Esophagus (tissue), 2 donors: ENCODE measurements around the gene IFRD2. TPM values are rescaled to one million over a fixed set of nuclear protein-coding genes. Genes with fewer than 3 reads are reported as not detected.

Source experiments
- H3K27ac ChIP-seq, 2 donors: one replicate each; pipeline ENCODE4 v1.5.1; 2013; ENCODE audit warnings: low read depth in 2 of 2, mild to moderate bottlenecking in 2 of 2, inconsistent platforms in 1 of 2, low read length in 1 of 2, moderate library complexity in 1 of 2
- H3K27me3 ChIP-seq, 2 donors: one replicate each; pipeline ENCODE4 v1.6.1; 2013; ENCODE audit warnings: low read length in 2 of 2, control low read depth in 1 of 2, mild to moderate bottlenecking in 1 of 2; ENCODE audit not compliant: insufficient read depth in 2 of 2, control insufficient read depth in 1 of 2
- H3K36me3 ChIP-seq, 2 donors: one replicate each; pipeline ENCODE4 v1.6.1; 2013; ENCODE audit warnings: low read length in 1 of 2; ENCODE audit not compliant: control insufficient read depth in 2 of 2, insufficient read depth in 2 of 2
- H3K4me1 ChIP-seq, 2 donors: one replicate each; pipeline ENCODE4 v1.6.1; 2013; ENCODE audit warnings: low read length in 1 of 2; ENCODE audit not compliant: control insufficient read depth in 2 of 2, insufficient read depth in 2 of 2
- H3K4me3 ChIP-seq, 2 donors: one replicate each; pipeline ENCODE4 v1.5.1; 2013; ENCODE audit warnings: low read length in 2 of 2, mild to moderate bottlenecking in 2 of 2, low read depth in 1 of 2, moderate library complexity in 1 of 2
- H3K9me3 ChIP-seq, 2 donors: one replicate each; pipeline ENCODE4 v1.6.1; 2013; ENCODE audit warnings: mild to moderate bottlenecking in 2 of 2, low read depth in 1 of 2, low read length in 1 of 2, moderate library complexity in 1 of 2; ENCODE audit not compliant: control insufficient read depth in 2 of 2, insufficient read depth in 1 of 2
- WGBS, 2 donors: extraction: QIAGEN DNeasy Blood & Tissue Kit; methylation state at CpG; one replicate each; pipeline ENCODE4 v1.1.7; 2013; 5-methylcytosine and 5-hydroxymethylcytosine counted together
- polyA plus RNA-seq, 2 donors: library from polyadenylated mRNA; stranded (reverse); fragments of 200-250 nt; gene quantifications; one replicate each; pipeline ENCODE4 v1.2.3, GENCODE V29; 2013
- donor health status: healthy with polysubstance abuse.
- donor health status: Bipolar disorder and iron deficiency.

The IFRD2 gene
- polyA plus RNA-seq, 2 donors, result 65.6 to 69.5 TPM

DNA sequence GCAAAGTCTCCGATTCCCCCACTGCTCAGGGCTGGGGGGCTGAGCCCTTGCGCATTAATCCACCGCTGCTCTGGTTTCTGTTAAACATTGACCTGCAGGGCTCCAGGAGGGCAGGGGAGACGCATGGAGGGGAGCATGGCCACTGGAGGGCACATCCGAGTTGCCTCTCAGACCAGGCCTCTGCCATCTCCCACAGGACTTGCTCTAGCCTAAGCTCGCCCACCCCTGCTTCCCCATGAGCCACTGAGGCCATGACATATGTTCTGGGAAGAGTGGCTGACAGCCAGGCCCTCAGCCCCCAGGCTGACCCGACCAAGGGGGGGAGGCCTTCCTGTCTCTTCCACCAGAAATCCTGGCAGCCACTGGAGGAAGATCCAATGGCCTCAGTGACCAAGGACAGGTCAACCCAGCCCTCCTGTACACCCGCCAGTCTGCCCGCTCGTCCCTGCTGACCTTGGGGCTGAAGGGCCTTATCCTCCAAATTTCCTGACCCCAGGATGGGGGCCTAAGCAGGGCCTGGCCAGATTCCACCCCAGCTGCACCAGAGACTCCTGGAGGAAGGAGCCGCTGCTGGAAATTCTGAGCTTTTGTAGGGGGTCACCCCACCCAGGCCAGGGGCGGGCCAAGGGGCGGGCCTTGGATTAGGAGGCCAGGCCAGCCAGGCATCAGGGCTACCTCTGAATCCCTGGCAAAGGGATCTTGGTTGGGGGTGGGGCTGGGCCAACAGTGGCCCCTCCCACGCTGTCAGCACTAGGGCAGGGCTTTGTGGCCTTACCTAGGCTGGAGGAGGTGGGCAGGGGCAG, 11.0 kb upstream of the IFRD2 start, which contains the start of gene HYAL1:
Gene HYAL1, minus strand, starts transcription at position 562 of the 803 bp plus-strand sequence. CDS start 618 bp downstream, outside the sequence.
- 54 to 59% methylated on average over 14 of the region's 14 CpGs for WGBS, 2 donors
- H3K4me3 ChIP-seq, result peak within 1 kb of the TSS in 1 of 2 donors; percentile 9
- no peaks in the 10 kb centered on the region for H3K36me3 ChIP-seq
- peaks cover 9 to 28% of the 10 kb centered on the region in 2 donors for H3K4me1 ChIP-seq
- H3K9me3 ChIP-seq, result no peaks in the 10 kb centered on the region
- H3K27ac ChIP-seq, result peak within 1 kb of the TSS; percentile 58 to 71
- H3K27me3 ChIP-seq, result no peaks in the 10 kb centered on the region

DNA sequence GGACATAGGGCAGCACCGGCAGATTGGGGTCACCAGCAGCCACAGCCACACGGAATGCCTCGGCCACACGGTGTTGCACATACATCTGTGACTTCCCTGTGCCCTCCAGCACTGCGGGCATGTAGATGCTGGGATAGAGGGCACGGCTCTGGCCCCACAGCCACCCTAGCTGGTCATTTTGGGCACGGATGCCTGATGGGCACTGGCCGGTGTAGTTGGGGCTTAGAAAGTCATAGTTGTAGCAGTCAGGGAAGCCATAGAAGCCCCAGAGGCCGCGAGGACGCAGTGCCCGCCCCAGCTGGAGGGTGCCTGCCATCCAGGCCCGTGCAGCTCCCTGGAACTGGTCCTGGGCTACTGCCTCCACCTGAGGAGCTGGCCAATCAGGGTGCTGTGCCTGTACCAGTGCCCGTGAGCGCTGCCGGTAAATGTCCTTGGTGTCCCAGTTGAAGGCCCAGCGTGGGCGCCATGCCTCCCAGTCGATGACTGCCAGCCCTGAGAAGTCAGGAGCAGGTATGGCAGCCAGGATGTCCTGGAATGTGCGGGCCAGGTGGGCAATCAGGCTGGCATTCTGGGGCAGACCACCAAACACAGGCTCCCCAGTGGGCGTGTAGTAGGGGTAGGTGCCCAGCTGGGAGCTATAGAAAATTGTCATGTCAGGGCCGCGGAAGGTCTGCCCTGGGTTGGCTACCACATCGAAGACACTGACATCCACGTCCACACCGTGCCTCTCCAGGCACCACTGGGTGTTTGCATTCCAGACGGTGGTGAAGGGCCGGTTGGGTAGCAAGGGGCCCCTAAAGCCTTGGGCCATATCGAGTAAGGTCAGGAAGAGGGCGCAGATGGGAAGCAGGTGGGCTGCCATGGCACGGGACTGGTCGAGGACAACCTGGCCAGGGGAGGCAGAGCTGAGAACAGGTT, 10.1 kb upstream of the IFRD2 start:
- 86 to 89% methylated on average over 32 of the region's 32 CpGs for WGBS, 2 donors
- Histone ChIP-seq H3K9me3 (no peaks in the 10 kb centered on the region), H3K36me3 (peaks cover 0 to 1% of the 10 kb centered on the region in 2 donors), H3K4me1 (peaks cover 9 to 29% of the 10 kb centered on the region in 2 donors), H3K27me3 (no peaks in the 10 kb centered on the region), H3K4me3 (no peak overlapping the region), H3K27ac (peak overlapping the region; percentile 34 to 53)

DNA sequence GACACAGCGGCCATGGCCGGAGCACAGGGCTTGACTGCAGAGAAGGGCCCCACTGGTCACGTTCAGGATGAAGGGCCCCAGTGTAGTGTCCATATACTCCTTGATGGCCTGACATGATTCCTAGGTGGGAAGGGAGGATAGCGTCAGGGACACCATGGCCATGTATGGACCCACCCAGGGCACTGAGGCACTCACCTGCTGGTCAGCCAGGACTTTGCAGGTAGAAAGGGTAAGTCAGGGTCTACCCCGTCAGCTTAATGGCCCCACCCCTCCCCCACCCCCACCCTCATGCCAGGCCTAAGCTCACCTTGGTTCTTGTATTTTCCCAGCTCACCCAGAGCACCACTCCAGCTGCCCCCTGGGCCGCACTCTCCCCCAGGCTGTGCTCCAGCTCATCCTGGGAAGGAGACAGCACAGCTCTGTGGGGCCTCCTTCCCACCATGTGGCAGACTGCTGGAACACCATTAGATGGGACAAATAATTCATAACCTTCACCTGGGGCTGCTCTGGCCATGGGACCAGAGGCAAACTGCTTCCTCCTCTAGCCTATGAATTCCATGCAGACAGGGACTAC, 8.5 kb upstream of the IFRD2 start:
- peaks cover 9 to 29% of the 10 kb centered on the region in 2 donors for H3K4me1 ChIP-seq
- H3K4me3 ChIP-seq, result no peak overlapping the region
- H3K27me3 ChIP-seq, result no peaks in the 10 kb centered on the region
- H3K27ac ChIP-seq, result peak overlapping the region; percentile 88 to 98
- H3K36me3 ChIP-seq, result peaks cover 0 to 4% of the 10 kb centered on the region in 2 donors
- no peaks in the 10 kb centered on the region for H3K9me3 ChIP-seq
- 86 to 93% methylated on average over 6 of the region's 6 CpGs for WGBS, 2 donors

GRCh38 chr3:50299929-50300680, 7.9 kb upstream of the IFRD2 start:
- Histone ChIP-seq H3K4me1 (peaks cover 9 to 29% of the 10 kb centered on the region in 2 donors), H3K4me3 (peak overlapping the region; percentile 2 to 38), H3K9me3 (no peaks in the 10 kb centered on the region), H3K36me3 (peaks cover 0 to 4% of the 10 kb centered on the region in 2 donors), H3K27ac (peak overlapping the region; percentile 88 to 98), H3K27me3 (no peaks in the 10 kb centered on the region)
- 47 to 51% methylated on average over 12 of the region's 12 CpGs for WGBS, 2 donors

DNA sequence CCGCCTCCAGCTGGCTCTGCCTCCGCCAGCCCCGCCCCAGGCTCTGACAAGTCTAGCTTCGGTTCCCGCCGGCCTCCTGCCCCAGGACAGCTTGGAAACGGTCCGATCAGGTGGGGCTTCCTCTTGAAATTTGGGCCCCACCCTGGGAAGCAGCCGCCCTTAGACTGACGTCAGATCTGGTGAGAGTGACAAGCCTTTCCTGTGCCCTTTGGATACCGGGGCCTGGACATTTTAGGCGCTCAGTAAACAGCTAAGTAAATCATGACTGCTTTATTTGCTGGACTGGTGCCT, 7.4 kb upstream of the IFRD2 start:
- no peaks in the 10 kb centered on the region for H3K9me3 ChIP-seq
- H3K36me3 ChIP-seq, result peaks cover 0 to 4% of the 10 kb centered on the region in 2 donors
- 0 to 1% methylated on average over 12 of the region's 12 CpGs for WGBS, 2 donors
- peaks cover 9 to 29% of the 10 kb centered on the region in 2 donors for H3K4me1 ChIP-seq
- peak overlapping the region; percentile 88 to 98 for H3K27ac ChIP-seq
- no peaks in the 10 kb centered on the region for H3K27me3 ChIP-seq
- H3K4me3 ChIP-seq, result peak overlapping the region; percentile 2 to 38

DNA sequence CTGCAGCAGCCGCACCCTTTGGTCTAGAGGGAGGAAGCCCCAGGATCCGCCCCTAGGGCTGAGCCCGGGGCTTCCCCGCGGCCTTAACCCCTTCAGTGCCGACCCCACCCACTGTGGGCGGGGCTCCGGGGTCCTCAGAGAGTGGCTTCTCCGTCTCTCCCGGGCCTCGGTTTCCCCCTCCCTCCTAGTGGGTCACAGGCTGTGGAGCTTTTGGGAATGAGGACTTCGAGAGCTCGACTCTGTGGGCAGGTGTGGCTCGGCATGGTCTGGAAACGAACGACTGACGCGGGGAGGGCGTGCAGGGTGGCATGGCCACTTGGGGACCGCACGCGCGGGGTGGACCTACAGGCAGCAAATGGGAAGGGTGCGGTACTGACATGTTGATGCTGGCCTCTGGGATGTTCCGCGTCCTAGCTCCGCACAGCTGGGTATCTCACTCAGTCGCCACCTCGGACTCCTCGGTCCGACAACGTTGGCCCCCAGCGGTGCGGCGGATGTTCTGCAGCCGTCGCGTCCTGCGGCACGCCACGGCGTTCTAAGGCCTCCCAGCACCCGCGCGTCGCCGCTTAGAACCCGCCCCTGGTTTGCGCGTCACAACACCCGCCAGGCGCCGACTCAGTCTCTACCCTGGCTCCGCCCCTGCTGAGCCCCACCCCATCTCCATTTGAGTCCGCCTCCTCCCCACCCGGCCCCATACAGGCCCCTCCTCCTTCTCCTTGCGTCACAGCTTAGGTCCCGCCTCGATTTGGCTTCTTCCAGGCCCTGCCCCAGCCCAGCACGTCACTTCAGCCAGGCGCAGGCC, 6.8 kb upstream of the IFRD2 start, which contains the start of the genes HYAL3 and NAA80:
Gene HYAL3, minus strand, starts transcription at position 570 of the 802 bp plus-strand sequence. CDS start 3,803 bp downstream, outside the sequence.
Gene NAA80, minus strand, starts transcription at position 570 of the 802 bp plus-strand sequence. CDS start 1,942 bp downstream, outside the sequence.
- WGBS, 2 donors, result 0% methylated on average over 61 of the region's 61 CpGs
- peaks cover 0 to 4% of the 10 kb centered on the region in 2 donors for H3K36me3 ChIP-seq

GRCh38 chr3:50297896-50298725, 5.9 kb upstream of the IFRD2 start:
- H3K27ac ChIP-seq, result peak overlapping the region; percentile 81 to 98
- no peaks in the 10 kb centered on the region for H3K27me3 ChIP-seq
- WGBS, 2 donors, result 47% methylated on average over 9 of the region's 9 CpGs
- H3K9me3 ChIP-seq, result no peaks in the 10 kb centered on the region
- H3K4me3 ChIP-seq, result peak overlapping the region; percentile 59 to 62
- peaks cover 0 to 4% of the 10 kb centered on the region in 2 donors for H3K36me3 ChIP-seq
- peaks cover 5 to 27% of the 10 kb centered on the region in 2 donors for H3K4me1 ChIP-seq

More for the DNA sequence above, 6.8 kb upstream of the IFRD2 start, which contains the start of the genes HYAL3 and NAA80:
- Histone ChIP-seq H3K9me3 (no peaks in the 10 kb centered on the region), H3K27me3 (no peaks in the 10 kb centered on the region), H3K4me3 (peak within 1 kb of the TSS; percentile 59 to 62), H3K4me1 (peaks cover 9 to 29% of the 10 kb centered on the region in 2 donors), H3K27ac (peak within 1 kb of the TSS; percentile 88 to 98)

DNA sequence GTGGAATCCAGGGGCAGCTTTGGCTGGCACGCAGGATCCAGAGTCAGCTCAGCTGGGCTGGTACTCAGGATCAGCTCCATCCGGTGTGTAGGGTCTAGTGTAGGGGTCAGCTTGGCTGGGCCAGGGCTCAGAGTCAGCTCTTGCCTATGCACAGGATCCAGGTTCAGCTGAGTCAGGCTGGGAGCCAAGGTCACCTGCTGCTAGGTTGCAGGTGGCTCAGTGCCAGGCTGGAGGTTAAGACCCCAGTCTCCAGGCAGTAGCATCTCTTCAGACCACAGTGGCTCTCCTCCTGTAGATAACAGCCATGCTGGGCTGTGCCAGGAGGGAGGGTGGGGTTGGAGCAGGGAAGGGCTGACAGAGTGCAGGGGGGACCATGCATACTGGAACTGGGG, 5.2 kb upstream of the IFRD2 start:
- H3K27ac ChIP-seq, result no peak overlapping the region
- H3K9me3 ChIP-seq, result no peaks in the 10 kb centered on the region
- 80 to 88% methylated on average over 2 of the region's 2 CpGs for WGBS, 2 donors
- H3K4me3 ChIP-seq, result no peak overlapping the region
- peaks cover 5 to 28% of the 10 kb centered on the region in 2 donors for H3K4me1 ChIP-seq
- H3K27me3 ChIP-seq, result no peaks in the 10 kb centered on the region
- peaks cover 0 to 4% of the 10 kb centered on the region in 2 donors for H3K36me3 ChIP-seq
